Measurements from ENCODE around the gene PCNT.

The PCNT gene

GRCh38 chr21:46472246-46472645, 148.3 kb downstream of the PCNT start:
- H3K4me1 ChIP-seq (ENCODE audit: insufficient read depth, low read length), result no peaks in the 10 kb centered on the region
- H3K27ac ChIP-seq (ENCODE audit: low read length), result no peak overlapping the region
- no peak overlapping the region for H3K4me3 ChIP-seq (ENCODE audit: low read length)
- H3K36me3 ChIP-seq (ENCODE audit: insufficient read depth, low read depth, low read length), result peaks cover 9% of the 10 kb centered on the region
- H3K27me3 ChIP-seq (ENCODE audit: insufficient read depth, low read length), result no peaks in the 10 kb centered on the region
- H3K9ac ChIP-seq (ENCODE audit: low read depth, low read length), result no peak overlapping the region
- no peaks in the 10 kb centered on the region for H3K9me3 ChIP-seq (ENCODE audit: insufficient read depth, low read depth, low read length)

- Histone ChIP-seq H3K4me3 (ENCODE audit: low read length) (no peak overlapping the region), H3K27ac (ENCODE audit: low read length) (no peak overlapping the region), H3K36me3 (ENCODE audit: insufficient read depth, low read depth, low read length) (peaks cover 3% of the 10 kb centered on the region), H3K9ac (ENCODE audit: low read depth, low read length) (no peak overlapping the region), H3K4me1 (ENCODE audit: insufficient read depth, low read length) (no peaks in the 10 kb centered on the region), H3K27me3 (ENCODE audit: insufficient read depth, low read length) (no peaks in the 10 kb centered on the region), H3K9me3 (ENCODE audit: insufficient read depth, low read depth, low read length) (no peaks in the 10 kb centered on the region)
Observed at GRCh38 chr21:46474382-46474781, 150.4 kb downstream of the PCNT start.

DNA sequence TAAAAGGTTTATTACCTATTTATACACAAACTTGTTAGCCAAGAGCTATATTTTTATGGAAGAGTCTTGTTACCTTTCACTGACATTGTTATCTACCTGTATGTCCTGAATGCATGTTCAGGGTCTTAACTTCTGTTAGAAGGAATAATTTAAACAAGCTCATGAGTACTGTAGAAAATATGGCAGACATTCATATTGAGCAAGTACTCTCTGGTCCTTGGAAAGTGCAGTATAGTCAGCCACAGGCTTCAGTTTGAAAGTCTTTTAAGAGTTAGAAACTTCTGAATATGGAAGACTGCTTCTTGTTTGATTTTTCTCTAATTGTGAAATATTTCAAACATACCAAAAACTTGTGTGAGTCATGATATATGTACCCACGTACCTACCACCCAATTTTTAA, 151.3 kb downstream of the PCNT start:
- no peaks in the 10 kb centered on the region for H3K9me3 ChIP-seq (ENCODE audit: insufficient read depth, low read depth, low read length)
- no peak overlapping the region for H3K4me3 ChIP-seq (ENCODE audit: low read length)
- H3K36me3 ChIP-seq (ENCODE audit: insufficient read depth, low read depth, low read length), result no peaks in the 10 kb centered on the region
- no peaks in the 10 kb centered on the region for H3K4me1 ChIP-seq (ENCODE audit: insufficient read depth, low read length)
- no peak overlapping the region for H3K27ac ChIP-seq (ENCODE audit: low read length)
- H3K9ac ChIP-seq (ENCODE audit: low read depth, low read length), result no peak overlapping the region
- H3K27me3 ChIP-seq (ENCODE audit: insufficient read depth, low read length), result no peaks in the 10 kb centered on the region

GRCh38 chr21:46477765-46478164, 153.8 kb downstream of the PCNT start:
- H3K9ac ChIP-seq (ENCODE audit: low read depth, low read length), result no peak overlapping the region
- no peaks in the 10 kb centered on the region for H3K36me3 ChIP-seq (ENCODE audit: insufficient read depth, low read depth, low read length)
- no peak overlapping the region for H3K27ac ChIP-seq (ENCODE audit: low read length)
- H3K4me3 ChIP-seq (ENCODE audit: low read length), result no peak overlapping the region
- H3K27me3 ChIP-seq (ENCODE audit: insufficient read depth, low read length), result no peaks in the 10 kb centered on the region
- no peaks in the 10 kb centered on the region for H3K9me3 ChIP-seq (ENCODE audit: insufficient read depth, low read depth, low read length)
- no peaks in the 10 kb centered on the region for H3K4me1 ChIP-seq (ENCODE audit: insufficient read depth, low read length)

DNA sequence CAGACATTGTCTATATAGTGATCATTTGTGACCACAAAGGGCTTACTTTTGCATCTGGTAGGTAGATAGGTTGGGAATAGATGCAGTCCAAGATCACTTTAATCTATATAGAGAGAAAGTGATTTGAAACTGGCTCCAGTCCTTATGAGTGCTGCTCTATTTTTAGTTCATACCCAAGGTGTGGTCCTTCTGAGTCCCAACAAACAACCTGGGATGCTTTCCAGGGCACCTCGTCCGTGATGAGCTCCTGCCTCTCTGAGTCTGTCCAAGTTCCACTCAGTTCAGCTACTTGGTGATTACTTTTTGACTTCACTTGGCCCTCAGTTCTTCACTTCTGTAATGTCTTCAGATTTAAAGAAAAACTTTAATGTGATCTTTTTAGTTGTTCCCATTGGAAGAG, 155.0 kb downstream of the PCNT start:
- H3K27ac ChIP-seq (ENCODE audit: low read length), result no peak overlapping the region
- no peaks in the 10 kb centered on the region for H3K27me3 ChIP-seq (ENCODE audit: insufficient read depth, low read length)
- H3K4me3 ChIP-seq (ENCODE audit: low read length), result no peak overlapping the region
- no peaks in the 10 kb centered on the region for H3K36me3 ChIP-seq (ENCODE audit: insufficient read depth, low read depth, low read length)
- H3K4me1 ChIP-seq (ENCODE audit: insufficient read depth, low read length), result no peaks in the 10 kb centered on the region
- no peak overlapping the region for H3K9ac ChIP-seq (ENCODE audit: low read depth, low read length)
- no peaks in the 10 kb centered on the region for H3K9me3 ChIP-seq (ENCODE audit: insufficient read depth, low read depth, low read length)

DNA sequence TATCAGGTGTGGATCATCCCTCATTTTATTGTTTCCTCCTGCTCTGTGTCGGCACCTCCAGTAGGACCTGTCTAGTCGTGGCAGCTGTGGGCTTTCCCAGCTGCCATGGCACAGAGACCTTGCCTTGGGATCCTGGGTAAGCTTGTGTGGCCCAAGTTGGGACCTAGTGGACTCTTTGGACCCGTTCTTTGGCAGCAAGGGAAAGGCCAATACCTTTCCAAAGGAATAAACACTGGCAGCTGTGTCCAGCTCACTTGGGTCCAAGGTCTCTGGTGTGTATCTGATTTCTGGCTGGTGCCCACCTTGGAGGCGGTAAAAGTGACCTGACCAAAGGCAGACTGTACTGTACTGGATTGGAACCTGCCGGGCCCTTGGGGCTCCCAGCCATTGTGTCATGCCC, 156.5 kb downstream of the PCNT start:
- Histone ChIP-seq H3K36me3 (ENCODE audit: insufficient read depth, low read depth, low read length) (no peaks in the 10 kb centered on the region), H3K27me3 (ENCODE audit: insufficient read depth, low read length) (no peaks in the 10 kb centered on the region), H3K4me1 (ENCODE audit: insufficient read depth, low read length) (no peaks in the 10 kb centered on the region), H3K27ac (ENCODE audit: low read length) (no peak overlapping the region), H3K9me3 (ENCODE audit: insufficient read depth, low read depth, low read length) (no peaks in the 10 kb centered on the region), H3K4me3 (ENCODE audit: low read length) (no peak overlapping the region), H3K9ac (ENCODE audit: low read depth, low read length) (no peak overlapping the region)

- no peak overlapping the region for H3K4me3 ChIP-seq (ENCODE audit: low read length)
- H3K36me3 ChIP-seq (ENCODE audit: insufficient read depth, low read depth, low read length), result 0 out of 2 replicates have a peak, but pooled peaks cover 10% of the 10 kb centered on the region
Observed at GRCh38 chr21:46482225-46482845, 158.4 kb downstream of the PCNT start.

GRCh38 chr21:46482846-46483231, 158.9 kb downstream of the PCNT start:
- no peaks in the 10 kb centered on the region for H3K9me3 ChIP-seq (ENCODE audit: insufficient read depth, low read depth, low read length)
- no peak overlapping the region for H3K27ac ChIP-seq (ENCODE audit: low read length)
- no peaks in the 10 kb centered on the region for H3K4me1 ChIP-seq (ENCODE audit: insufficient read depth, low read length)
- no peak overlapping the region for H3K9ac ChIP-seq (ENCODE audit: low read depth, low read length)
- H3K4me3 ChIP-seq (ENCODE audit: low read length), result no peak overlapping the region
- H3K27me3 ChIP-seq (ENCODE audit: insufficient read depth, low read length), result no peaks in the 10 kb centered on the region
- H3K36me3 ChIP-seq (ENCODE audit: insufficient read depth, low read depth, low read length), result peaks cover 10% of the 10 kb centered on the region; the same call in 1 of the 2 replicates

More at GRCh38 chr21:46482225-46482845, 158.4 kb downstream of the PCNT start:
- Histone ChIP-seq H3K27ac (ENCODE audit: low read length) (no peak overlapping the region), H3K4me1 (ENCODE audit: insufficient read depth, low read length) (no peaks in the 10 kb centered on the region), H3K9me3 (ENCODE audit: insufficient read depth, low read depth, low read length) (no peaks in the 10 kb centered on the region), H3K27me3 (ENCODE audit: insufficient read depth, low read length) (no peaks in the 10 kb centered on the region), H3K9ac (ENCODE audit: low read depth, low read length) (no peak overlapping the region)

GRCh38 chr21:46483300-46484295, 159.6 kb downstream of the PCNT start:
- no peaks in the 10 kb centered on the region for H3K4me1 ChIP-seq (ENCODE audit: insufficient read depth, low read length)
- H3K36me3 ChIP-seq (ENCODE audit: insufficient read depth, low read depth, low read length), result peaks cover 10% of the 10 kb centered on the region; the same call in 1 of the 2 replicates
- no peak overlapping the region for H3K9ac ChIP-seq (ENCODE audit: low read depth, low read length)
- H3K4me3 ChIP-seq (ENCODE audit: low read length), result no peak overlapping the region
- H3K27ac ChIP-seq (ENCODE audit: low read length), result no peak overlapping the region
- H3K9me3 ChIP-seq (ENCODE audit: insufficient read depth, low read depth, low read length), result no peaks in the 10 kb centered on the region
- no peaks in the 10 kb centered on the region for H3K27me3 ChIP-seq (ENCODE audit: insufficient read depth, low read length)

DNA sequence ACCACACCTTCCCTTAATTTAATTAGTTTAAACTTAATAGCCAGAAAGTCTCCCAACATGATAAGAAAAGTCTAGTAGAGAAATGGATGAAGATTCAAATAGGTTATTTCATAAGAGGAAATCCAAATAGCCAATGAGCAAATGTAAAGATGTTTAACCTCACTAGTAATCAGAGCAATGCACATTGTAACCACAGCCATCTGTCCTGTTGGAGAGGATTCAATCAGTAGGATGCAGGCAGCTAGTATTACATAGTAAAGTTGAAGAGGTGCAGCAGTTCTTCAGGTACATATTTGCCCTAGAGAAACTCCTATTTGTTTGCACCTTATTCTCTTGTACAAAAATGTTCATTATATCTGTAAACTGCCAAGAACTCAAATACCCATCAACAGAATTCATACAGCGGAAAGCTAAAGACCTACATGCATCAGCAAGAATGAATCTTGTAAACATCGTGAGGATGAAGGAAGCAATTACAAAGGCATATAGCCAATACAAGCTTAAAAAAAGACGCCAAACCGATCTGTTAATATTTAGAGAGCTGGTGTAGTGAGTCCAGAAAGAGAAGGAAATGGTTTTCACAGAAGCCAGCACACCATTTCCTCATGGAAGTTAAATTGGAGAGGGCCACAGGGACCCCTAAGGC, 162.6 kb downstream of the PCNT start:
- Histone ChIP-seq H3K9me3 (ENCODE audit: insufficient read depth, low read depth, low read length) (no peaks in the 10 kb centered on the region), H3K27ac (ENCODE audit: low read length) (no peak overlapping the region), H3K4me3 (ENCODE audit: low read length) (no peak overlapping the region), H3K9ac (ENCODE audit: low read depth, low read length) (no peak overlapping the region), H3K36me3 (ENCODE audit: insufficient read depth, low read depth, low read length) (peaks cover 10% of the 10 kb centered on the region), H3K4me1 (ENCODE audit: insufficient read depth, low read length) (no peaks in the 10 kb centered on the region), H3K27me3 (ENCODE audit: insufficient read depth, low read length) (no peaks in the 10 kb centered on the region)

DNA sequence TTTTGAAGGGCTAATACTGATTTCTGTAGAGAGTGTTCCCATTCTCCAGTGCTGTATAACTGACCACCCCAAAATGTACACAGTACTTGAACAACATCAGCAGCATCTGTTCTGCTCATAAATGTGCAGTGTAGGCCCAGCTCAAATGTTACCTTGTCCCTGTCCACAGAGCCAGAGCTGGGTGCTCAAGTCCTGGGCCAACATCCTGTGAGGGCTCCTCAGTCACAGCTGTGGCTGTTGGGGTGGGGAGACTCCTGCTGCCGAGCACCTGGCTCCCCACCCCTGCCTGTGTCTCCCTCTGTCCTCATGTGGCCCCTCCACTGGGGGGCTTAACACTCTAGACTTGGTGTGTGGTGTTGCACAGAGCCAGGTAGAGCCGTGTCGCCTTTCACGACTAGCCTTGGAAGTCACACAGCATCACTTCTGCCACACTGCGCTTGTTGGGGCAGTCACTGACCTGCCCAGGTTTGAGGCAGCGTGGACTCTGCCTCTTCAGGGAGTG, 165.3 kb downstream of the PCNT start:
- Histone ChIP-seq H3K9ac (ENCODE audit: low read depth, low read length) (no peak overlapping the region), H3K27ac (ENCODE audit: low read length) (no peak overlapping the region)

More for the DNA sequence above, 165.3 kb downstream of the PCNT start:
- H3K4me1 ChIP-seq (ENCODE audit: insufficient read depth, low read length), result no peaks in the 10 kb centered on the region
- no peaks in the 10 kb centered on the region for H3K27me3 ChIP-seq (ENCODE audit: insufficient read depth, low read length)
- no peaks in the 10 kb centered on the region for H3K9me3 ChIP-seq (ENCODE audit: insufficient read depth, low read depth, low read length)
- peaks cover 17% of the 10 kb centered on the region for H3K36me3 ChIP-seq (ENCODE audit: insufficient read depth, low read depth, low read length)
- no peak overlapping the region for H3K4me3 ChIP-seq (ENCODE audit: low read length)

Measured in iPS-20b (cell line).